ENCODE data around the gene HOXC12. TPM values are rescaled to one million over a fixed set of nuclear protein-coding genes. Genes with fewer than 3 reads are reported as not detected.

HOXC12 gene
- total RNA-seq, 2 experiments from 2014 or later: not detected

- no peaks in the 10 kb centered on the region for H3K36me3 Mint-ChIP-seq
- DNase-seq: no peak
- no peaks in the 10 kb centered on the region for H3K9me3 Mint-ChIP-seq (ENCODE audit: low read depth)
- peaks cover 94% of the 10 kb centered on the region for H3K27me3 Mint-ChIP-seq
- no peak for ATAC-seq
- no peak overlapping the region for H3K4me3 Mint-ChIP-seq
- CTCF ChIA-PET: interaction anchor here (0.7 to 1.3 kb wide), 2 partner anchors 13 to 20 kb away, joined by 3 read pairs; no protein-coding TSS in a partner anchor
- H3K4me1 Mint-ChIP-seq: peaks cover 3% of the 10 kb centered on the region
- no peak overlapping the region for H3K27ac Mint-ChIP-seq
Measured at GRCh38 chr12:53955036-53955775, 503 bp downstream of the HOXC12 start.

- no peak overlapping the region for H3K4me3 Mint-ChIP-seq
- H3K27me3 Mint-ChIP-seq: peaks cover 94% of the 10 kb centered on the region
- H3K4me1 Mint-ChIP-seq: peaks cover 6% of the 10 kb centered on the region
- CTCF ChIA-PET: interaction anchor here (1.3 kb wide), 1 partner anchor 13 kb away, joined by 3 read pairs; no protein-coding TSS in a partner anchor
- H3K27ac Mint-ChIP-seq: peak overlapping the region; percentile 61
- no peaks in the 10 kb centered on the region for H3K36me3 Mint-ChIP-seq
- H3K9me3 Mint-ChIP-seq (ENCODE audit: low read depth): no peaks in the 10 kb centered on the region
- ATAC-seq (no peak), DNase-seq (no peak)
Measured at GRCh38 chr12:53955776-53956250, 1.1 kb downstream of the HOXC12 start.

GRCh38 chr12:53956251-53956887 is 1.7 kb downstream of the HOXC12 start:
- CTCF ChIA-PET: interaction anchor here (1.3 kb wide), 1 partner anchor 14 kb away, joined by 3 read pairs; no protein-coding TSS in a partner anchor
- no peak overlapping the region for H3K4me3 Mint-ChIP-seq
- no peak for ATAC-seq

GRCh38 chr12:53956914-53957536 is 2.3 kb downstream of the HOXC12 start:
- Mint-ChIP-seq H3K9me3 (ENCODE audit: low read depth) (no peaks in the 10 kb centered on the region), H3K27ac (no peak overlapping the region), H3K27me3 (peaks cover 96% of the 10 kb centered on the region), H3K36me3 (no peaks in the 10 kb centered on the region), H3K4me1 (peaks cover 6% of the 10 kb centered on the region), H3K4me3 (no peak overlapping the region)
- CTCF ChIA-PET: no interaction called here
- ATAC-seq: no peak
- DNase-seq: no peak

More at GRCh38 chr12:53956251-53956887, 1.7 kb downstream of the HOXC12 start:
- H3K9me3 Mint-ChIP-seq (ENCODE audit: low read depth): no peaks in the 10 kb centered on the region
- peaks cover 6% of the 10 kb centered on the region for H3K4me1 Mint-ChIP-seq
- no peak for DNase-seq
- no peaks in the 10 kb centered on the region for H3K36me3 Mint-ChIP-seq
- H3K27ac Mint-ChIP-seq: peak overlapping the region; percentile 61
- H3K27me3 Mint-ChIP-seq: peaks cover 96% of the 10 kb centered on the region

- Mint-ChIP-seq H3K27ac (no peak overlapping the region), H3K4me1 (peaks cover 6% of the 10 kb centered on the region), H3K9me3 (ENCODE audit: low read depth) (no peaks in the 10 kb centered on the region), H3K27me3 (peaks cover 95% of the 10 kb centered on the region), H3K36me3 (no peaks in the 10 kb centered on the region), H3K4me3 (no peak overlapping the region)
- ATAC-seq: no peak
- CTCF ChIA-PET: interaction anchor here (1.1 to 2.0 kb wide), 2 partner anchors 27 to 212 kb away, joined by 4 to 7 read pairs; partner anchors contain the start of gene HOXC10
- no peak for DNase-seq
Measured at GRCh38 chr12:53958128-53958527, 3.4 kb downstream of the HOXC12 start.

- Mint-ChIP-seq H3K27me3 (peaks cover 94% of the 10 kb centered on the region), H3K4me3 (no peak overlapping the region), H3K4me1 (peaks cover 10% of the 10 kb centered on the region), H3K27ac (no peak overlapping the region), H3K9me3 (ENCODE audit: low read depth) (no peaks in the 10 kb centered on the region), H3K36me3 (no peaks in the 10 kb centered on the region)
- ATAC-seq (no peak), DNase-seq (no peak)
- CTCF ChIA-PET: interaction anchor here (1.0 to 2.0 kb wide), 7 partner anchors 10 to 213 kb away, joined by 3 to 7 read pairs (median 5); partner anchors contain the start of genes HOXC10 and HOXC5
Measured at GRCh38 chr12:53959314-53959713, 4.6 kb downstream of the HOXC12 start.

GRCh38 chr12:53960187-53961024 is 5.7 kb downstream of the HOXC12 start:
- Mint-ChIP-seq H3K9me3 (ENCODE audit: low read depth) (no peaks in the 10 kb centered on the region), H3K4me1 (peaks cover 12% of the 10 kb centered on the region), H3K36me3 (peaks cover under 1% of the 10 kb centered on the region), H3K27me3 (peaks cover 97% of the 10 kb centered on the region), H3K4me3 (no peak overlapping the region), H3K27ac (peak overlapping the region; percentile 44)
- DNase-seq: no peak
- ATAC-seq: no peak
- CTCF ChIA-PET: interaction anchor here (1.3 to 2.0 kb wide), 4 partner anchors 9 to 72 kb away, joined by 3 to 7 read pairs (median 6); partner anchors contain the start of gene HOXC5

- Mint-ChIP-seq H3K4me3 (no peak overlapping the region), H3K27me3 (peaks cover 97% of the 10 kb centered on the region), H3K27ac (no peak overlapping the region), H3K9me3 (ENCODE audit: low read depth) (no peaks in the 10 kb centered on the region), H3K36me3 (peaks cover 3% of the 10 kb centered on the region), H3K4me1 (peaks cover 15% of the 10 kb centered on the region)
- no peak for DNase-seq
- ATAC-seq: no peak
- CTCF ChIA-PET: interaction anchor here (1.1 kb wide), 2 partner anchors 9 to 23 kb away, joined by 3 read pairs; partner anchors contain the start of gene HOXC13
Measured at GRCh38 chr12:53961025-53961761, 6.5 kb downstream of the HOXC12 start.

GRCh38 chr12:53963005-53963404 is 8.3 kb downstream of the HOXC12 start:
- H3K4me3 Mint-ChIP-seq: no peak overlapping the region
- peaks cover 16% of the 10 kb centered on the region for H3K4me1 Mint-ChIP-seq
- DNase-seq: no peak
- H3K27ac Mint-ChIP-seq: no peak overlapping the region
- ATAC-seq: no peak
- peaks cover 3% of the 10 kb centered on the region for H3K36me3 Mint-ChIP-seq
- CTCF ChIA-PET: interaction anchor here (0.9 to 1.6 kb wide), 2 partner anchors 43 to 229 kb away, joined by 3 to 4 read pairs; no protein-coding TSS in a partner anchor
- peaks cover 97% of the 10 kb centered on the region for H3K27me3 Mint-ChIP-seq
- H3K9me3 Mint-ChIP-seq (ENCODE audit: low read depth): no peaks in the 10 kb centered on the region

GRCh38 chr12:53963434-53964314 is 9.0 kb downstream of the HOXC12 start:
- DNase-seq (no peak), ATAC-seq (no peak)
- CTCF ChIA-PET: interaction anchor here (0.9 to 1.6 kb wide), 2 partner anchors 43 to 228 kb away, joined by 3 to 4 read pairs; no protein-coding TSS in a partner anchor
- no peaks in the 10 kb centered on the region for H3K9me3 Mint-ChIP-seq (ENCODE audit: low read depth)
- H3K27me3 Mint-ChIP-seq: peaks cover 97% of the 10 kb centered on the region
- H3K36me3 Mint-ChIP-seq: peaks cover 3% of the 10 kb centered on the region
- peaks cover 16% of the 10 kb centered on the region for H3K4me1 Mint-ChIP-seq
- H3K27ac Mint-ChIP-seq: no peak overlapping the region
- H3K4me3 Mint-ChIP-seq: no peak overlapping the region

- CTCF ChIA-PET: interaction anchor here (0.8 to 1.6 kb wide), 2 partner anchors 42 to 58 kb away, joined by 3 to 4 read pairs; no protein-coding TSS in a partner anchor
- H3K9me3 Mint-ChIP-seq (ENCODE audit: low read depth): no peaks in the 10 kb centered on the region
- ATAC-seq: no peak
- H3K4me3 Mint-ChIP-seq: no peak overlapping the region
- peaks cover 3% of the 10 kb centered on the region for H3K36me3 Mint-ChIP-seq
- H3K4me1 Mint-ChIP-seq: peaks cover 16% of the 10 kb centered on the region
- peaks cover 98% of the 10 kb centered on the region for H3K27me3 Mint-ChIP-seq
- H3K27ac Mint-ChIP-seq: no peak overlapping the region
- no peak for DNase-seq
Measured at GRCh38 chr12:53964315-53964713, 9.6 kb downstream of the HOXC12 start.

Measured in activated CD8-positive, alpha-beta memory T cell treated with anti-CD3 and anti-CD28 coated beads, Interleukin-2, amount 10 ng/mL, durations not matched to agents 7 days and 5 days (primary cell).